Measurements from ENCODE around the gene MTG2. TPM values are rescaled to one million over a fixed set of nuclear protein-coding genes. Genes with fewer than 3 reads are reported as not detected.
A peak's percentile ranks its signal among the peaks of the same experiment; 100 is the strongest.

Gene MTG2
- total RNA-seq, 1 experiment from 2014 or later, result 87.3 TPM

GRCh38 chr20:62203378-62204030, 20.7 kb downstream of the MTG2 start:
- DNase-seq, result no peak
- Histone ChIP-seq H3K9me3 (no peaks in the 10 kb centered on the region), H3K4me3 (no peak overlapping the region), H3K27me3 (no peaks in the 10 kb centered on the region), H3K36me3 (peaks cover 40% of the 10 kb centered on the region)

GRCh38 chr20:62205618-62206387, 23.0 kb downstream of the MTG2 start:
- no peaks in the 10 kb centered on the region for H3K9me3 ChIP-seq
- peaks cover 23% of the 10 kb centered on the region for H3K36me3 ChIP-seq
- no peaks in the 10 kb centered on the region for H3K27me3 ChIP-seq
- no peak overlapping the region for H3K4me3 ChIP-seq
- DNase-seq, result no peak

- Histone ChIP-seq H3K9me3 (no peaks in the 10 kb centered on the region), H3K36me3 (peaks cover 17% of the 10 kb centered on the region), H3K4me3 (no peak overlapping the region), H3K27me3 (no peaks in the 10 kb centered on the region)
- DNase-seq, result no peak
Observed at GRCh38 chr20:62206388-62206775, 23.6 kb downstream of the MTG2 start.

GRCh38 chr20:62208061-62208794, 25.4 kb downstream of the MTG2 start:
- H3K36me3 ChIP-seq, result peaks cover 1% of the 10 kb centered on the region; the same call in 1 of the 2 replicates
- no peak for DNase-seq
- no peaks in the 10 kb centered on the region for H3K9me3 ChIP-seq
- H3K4me3 ChIP-seq, result no peak overlapping the region
- no peaks in the 10 kb centered on the region for H3K27me3 ChIP-seq

GRCh38 chr20:62208795-62209755, 26.2 kb downstream of the MTG2 start:
- H3K36me3 ChIP-seq, result no peaks in the 10 kb centered on the region
- no peak overlapping the region for H3K4me3 ChIP-seq
- no peaks in the 10 kb centered on the region for H3K9me3 ChIP-seq
- peak; percentile 33 for DNase-seq
- H3K27me3 ChIP-seq, result peaks cover 4% of the 10 kb centered on the region; the same call in 1 of the 2 replicates

- H3K9me3 ChIP-seq, result no peaks in the 10 kb centered on the region
- no peak for DNase-seq
- no peak overlapping the region for H3K4me3 ChIP-seq
- peaks cover 13% of the 10 kb centered on the region for H3K27me3 ChIP-seq
- no peaks in the 10 kb centered on the region for H3K36me3 ChIP-seq
Observed at GRCh38 chr20:62209850-62210495, 27.1 kb downstream of the MTG2 start.

- no peak for DNase-seq
- H3K36me3 ChIP-seq, result no peaks in the 10 kb centered on the region
- no peak overlapping the region for H3K4me3 ChIP-seq
- no peaks in the 10 kb centered on the region for H3K9me3 ChIP-seq
- peaks cover 18% of the 10 kb centered on the region for H3K27me3 ChIP-seq
Observed at GRCh38 chr20:62210496-62210855, 27.6 kb downstream of the MTG2 start.

- Histone ChIP-seq H3K36me3 (no peaks in the 10 kb centered on the region), H3K27me3 (peaks cover 26% of the 10 kb centered on the region), H3K4me3 (no peak overlapping the region), H3K9me3 (no peaks in the 10 kb centered on the region)
- no peak for DNase-seq
Observed at GRCh38 chr20:62211216-62211615, 28.4 kb downstream of the MTG2 start.

- H3K27me3 ChIP-seq, result peaks cover 32% of the 10 kb centered on the region
Observed at GRCh38 chr20:62211769-62212288, 29.0 kb downstream of the MTG2 start.

GRCh38 chr20:62212299-62212698, 29.5 kb downstream of the MTG2 start:
- Histone ChIP-seq H3K27me3 (peaks cover 36% of the 10 kb centered on the region), H3K36me3 (no peaks in the 10 kb centered on the region)

More at GRCh38 chr20:62211769-62212288, 29.0 kb downstream of the MTG2 start:
- no peak overlapping the region for H3K4me3 ChIP-seq
- DNase-seq, result no peak
- no peaks in the 10 kb centered on the region for H3K36me3 ChIP-seq
- H3K9me3 ChIP-seq, result no peaks in the 10 kb centered on the region

GRCh38 chr20:62214067-62214466, 31.2 kb downstream of the MTG2 start:
- no peak for DNase-seq
- H3K9me3 ChIP-seq, result no peaks in the 10 kb centered on the region
- H3K4me3 ChIP-seq, result no peak overlapping the region
- peaks cover 53% of the 10 kb centered on the region for H3K27me3 ChIP-seq
- H3K36me3 ChIP-seq, result no peaks in the 10 kb centered on the region

More at GRCh38 chr20:62212299-62212698, 29.5 kb downstream of the MTG2 start:
- DNase-seq, result no peak
- Histone ChIP-seq H3K9me3 (no peaks in the 10 kb centered on the region), H3K4me3 (no peak overlapping the region)

- no peak for DNase-seq
- Histone ChIP-seq H3K36me3 (no peaks in the 10 kb centered on the region), H3K4me3 (no peak overlapping the region), H3K27me3 (peaks cover 58% of the 10 kb centered on the region), H3K9me3 (no peaks in the 10 kb centered on the region)
Observed at GRCh38 chr20:62215020-62215990, 32.5 kb downstream of the MTG2 start.

- H3K36me3 ChIP-seq, result no peaks in the 10 kb centered on the region
- no peak for DNase-seq
- H3K9me3 ChIP-seq, result no peaks in the 10 kb centered on the region
- peaks cover 67% of the 10 kb centered on the region for H3K27me3 ChIP-seq
- H3K4me3 ChIP-seq, result no peak overlapping the region
Observed at GRCh38 chr20:62215991-62216635, 33.3 kb downstream of the MTG2 start.

Data from MG63 (cell line).